ENCODE measurements around the gene GBP3. TPM values are rescaled to one million over a fixed set of nuclear protein-coding genes. Genes with fewer than 3 reads are reported as not detected.
"Not testable (repeated sequence)": the region's sequence is repeated elsewhere in the genome, so short reads cannot be mapped to it uniquely, and the experiment has no call there.

GBP3 gene
- total RNA-seq = 29.1 TPM

GRCh38 chr1:89022167-89022959 lies at the start of gene GBP3:
TSS of gene GBP3 (minus strand) at chr1:89022866. CDS start at chr1:89020721, 2,145 bp downstream.
- Histone ChIP-seq H3K4me1 (ENCODE audit: insufficient read depth, low read length) (peaks cover 37% of the 10 kb centered on the region), H3K9me3 (ENCODE audit: low read depth, low read length) (no peaks in the 10 kb centered on the region), H3K27me3 (ENCODE audit: insufficient read depth, low read length) (no peaks in the 10 kb centered on the region), H3K4me3 (ENCODE audit: low read length) (peak within 1 kb of the TSS; percentile 94)

GRCh38 chr1:89070509-89070908 lies 47.8 kb upstream of the GBP3 start:
- Histone ChIP-seq H3K27me3 (ENCODE audit: insufficient read depth, low read length) (no peaks in the 10 kb centered on the region), H3K4me3 (ENCODE audit: low read length) (no peak overlapping the region), H3K9me3 (ENCODE audit: low read depth, low read length) (no peaks in the 10 kb centered on the region), H3K4me1 (ENCODE audit: insufficient read depth, low read length) (peaks cover 9% of the 10 kb centered on the region)

GRCh38 chr1:89069951-89070350 lies 47.3 kb upstream of the GBP3 start:
- Histone ChIP-seq H3K4me1 (ENCODE audit: insufficient read depth, low read length) (peaks cover 12% of the 10 kb centered on the region), H3K4me3 (ENCODE audit: low read length) (peak overlapping the region; percentile 31), H3K27me3 (ENCODE audit: insufficient read depth, low read length) (no peaks in the 10 kb centered on the region), H3K9me3 (ENCODE audit: low read depth, low read length) (no peaks in the 10 kb centered on the region)

- Histone ChIP-seq H3K4me3 (ENCODE audit: low read length) (no peak overlapping the region), H3K9me3 (ENCODE audit: low read depth, low read length) (no peaks in the 10 kb centered on the region), H3K4me1 (ENCODE audit: insufficient read depth, low read length) (peaks cover 20% of the 10 kb centered on the region), H3K27me3 (ENCODE audit: insufficient read depth, low read length) (no peaks in the 10 kb centered on the region)
Measured at GRCh38 chr1:89068291-89068690, 45.6 kb upstream of the GBP3 start.

GRCh38 chr1:89065079-89065868 lies 42.6 kb upstream of the GBP3 start, which contains the start of gene GBP1:
TSS of gene GBP1 (minus strand) at chr1:89065208. CDS start at chr1:89063234, 1,974 bp downstream.
- no peaks in the 10 kb centered on the region for H3K9me3 ChIP-seq (ENCODE audit: low read depth, low read length)
- peaks cover 21% of the 10 kb centered on the region for H3K4me1 ChIP-seq (ENCODE audit: insufficient read depth, low read length)

GRCh38 chr1:89064632-89065031 lies 42.0 kb upstream of the GBP3 start:
- H3K4me1 ChIP-seq (ENCODE audit: insufficient read depth, low read length) = peaks cover 18% of the 10 kb centered on the region
- peak overlapping the region; percentile 53 for H3K4me3 ChIP-seq (ENCODE audit: low read length)
- no peaks in the 10 kb centered on the region for H3K9me3 ChIP-seq (ENCODE audit: low read depth, low read length)
- no peaks in the 10 kb centered on the region for H3K27me3 ChIP-seq (ENCODE audit: insufficient read depth, low read length)

More at GRCh38 chr1:89065079-89065868, 42.6 kb upstream of the GBP3 start, which contains the start of gene GBP1:
- peak within 1 kb of the TSS; percentile 53 for H3K4me3 ChIP-seq (ENCODE audit: low read length)
- H3K27me3 ChIP-seq (ENCODE audit: insufficient read depth, low read length) = no peaks in the 10 kb centered on the region

GRCh38 chr1:89063094-89063493 lies 40.4 kb upstream of the GBP3 start:
- Histone ChIP-seq H3K4me1 (ENCODE audit: insufficient read depth, low read length) (peaks cover 18% of the 10 kb centered on the region), H3K4me3 (ENCODE audit: low read length) (no peak overlapping the region), H3K27me3 (ENCODE audit: insufficient read depth, low read length) (no peaks in the 10 kb centered on the region), H3K9me3 (ENCODE audit: low read depth, low read length) (no peaks in the 10 kb centered on the region)

- Histone ChIP-seq H3K27me3 (ENCODE audit: insufficient read depth, low read length) (no peaks in the 10 kb centered on the region), H3K4me3 (ENCODE audit: low read length) (no peak overlapping the region), H3K4me1 (ENCODE audit: insufficient read depth, low read length) (peaks cover 13% of the 10 kb centered on the region), H3K9me3 (ENCODE audit: low read depth, low read length) (no peaks in the 10 kb centered on the region)
Measured at GRCh38 chr1:89060091-89060490, 37.4 kb upstream of the GBP3 start.

- Histone ChIP-seq H3K4me3 (ENCODE audit: low read length) (no peak overlapping the region), H3K27me3 (ENCODE audit: insufficient read depth, low read length) (no peaks in the 10 kb centered on the region), H3K4me1 (ENCODE audit: insufficient read depth, low read length) (peaks cover 7% of the 10 kb centered on the region), H3K9me3 (ENCODE audit: low read depth, low read length) (no peaks in the 10 kb centered on the region)
Measured at GRCh38 chr1:89051955-89052312, 29.3 kb upstream of the GBP3 start.

GRCh38 chr1:89051300-89051954 lies 28.8 kb upstream of the GBP3 start:
- H3K9me3 ChIP-seq (ENCODE audit: low read depth, low read length) = no peaks in the 10 kb centered on the region
- peaks cover 7% of the 10 kb centered on the region for H3K4me1 ChIP-seq (ENCODE audit: insufficient read depth, low read length)
- H3K27me3 ChIP-seq (ENCODE audit: insufficient read depth, low read length) = no peaks in the 10 kb centered on the region

GRCh38 chr1:89050649-89051033 lies 28.0 kb upstream of the GBP3 start:
- Histone ChIP-seq H3K9me3 (ENCODE audit: low read depth, low read length) (no peaks in the 10 kb centered on the region), H3K4me1 (ENCODE audit: insufficient read depth, low read length) (peaks cover 7% of the 10 kb centered on the region), H3K4me3 (ENCODE audit: low read length) (no peak overlapping the region), H3K27me3 (ENCODE audit: insufficient read depth, low read length) (no peaks in the 10 kb centered on the region)

More at GRCh38 chr1:89051300-89051954, 28.8 kb upstream of the GBP3 start:
- H3K4me3 ChIP-seq (ENCODE audit: low read length) = no peak overlapping the region

GRCh38 chr1:89049901-89050648 lies 27.4 kb upstream of the GBP3 start:
- not testable (repeated sequence) for H3K27me3 ChIP-seq (ENCODE audit: insufficient read depth, low read length); H3K9me3 ChIP-seq (ENCODE audit: low read depth, low read length); H3K4me1 ChIP-seq (ENCODE audit: insufficient read depth, low read length); H3K4me3 ChIP-seq (ENCODE audit: low read length)

GRCh38 chr1:89049187-89049586 lies 26.5 kb upstream of the GBP3 start:
- H3K27me3 ChIP-seq (ENCODE audit: insufficient read depth, low read length); H3K4me3 ChIP-seq (ENCODE audit: low read length); H3K4me1 ChIP-seq (ENCODE audit: insufficient read depth, low read length); H3K9me3 ChIP-seq (ENCODE audit: low read depth, low read length): not testable (repeated sequence)

GRCh38 chr1:89047734-89048133 lies 25.1 kb upstream of the GBP3 start:
- H3K4me3 ChIP-seq (ENCODE audit: low read length) = no peak overlapping the region
- no peaks in the 10 kb centered on the region for H3K9me3 ChIP-seq (ENCODE audit: low read depth, low read length)
- H3K4me1 ChIP-seq (ENCODE audit: insufficient read depth, low read length) = peaks cover 7% of the 10 kb centered on the region
- no peaks in the 10 kb centered on the region for H3K27me3 ChIP-seq (ENCODE audit: insufficient read depth, low read length)

Measured in mononuclear cell (primary cell).